ENCODE results near the gene SLC6A2.

SLC6A2 gene

GRCh38 chr16:55672471-55672870 is 16.7 kb downstream of the SLC6A2 start:
- DNase-seq = no peak

- no peak for DNase-seq
Measured at GRCh38 chr16:55678161-55678821, 22.5 kb downstream of the SLC6A2 start.

GRCh38 chr16:55682086-55682485 is 26.3 kb downstream of the SLC6A2 start:
- no peak for DNase-seq

- DNase-seq = no peak
Measured at GRCh38 chr16:55685973-55686372, 30.2 kb downstream of the SLC6A2 start.

- no peak for DNase-seq
Measured at GRCh38 chr16:55686671-55687070, 30.9 kb downstream of the SLC6A2 start.

GRCh38 chr16:55687802-55688201 is 32.0 kb downstream of the SLC6A2 start:
- DNase-seq = no peak

- no peak for DNase-seq
Measured at GRCh38 chr16:55690841-55691240, 35.1 kb downstream of the SLC6A2 start.

GRCh38 chr16:55691771-55692170 is 36.0 kb downstream of the SLC6A2 start:
- DNase-seq = no peak

- no peak for DNase-seq
Measured at GRCh38 chr16:55695595-55695994, 39.8 kb downstream of the SLC6A2 start.

GRCh38 chr16:55697867-55698266 is 42.1 kb downstream of the SLC6A2 start:
- no peak for DNase-seq

- DNase-seq = no peak
Measured at GRCh38 chr16:55698331-55698730, 42.5 kb downstream of the SLC6A2 start.

GRCh38 chr16:55698946-55699345 is 43.2 kb downstream of the SLC6A2 start:
- no peak for DNase-seq

- no peak for DNase-seq
Measured at GRCh38 chr16:55699616-55700015, 43.8 kb downstream of the SLC6A2 start.

GRCh38 chr16:55700067-55700466 is 44.3 kb downstream of the SLC6A2 start:
- no peak for DNase-seq

GRCh38 chr16:55700961-55701360 is 45.2 kb downstream of the SLC6A2 start:
- no peak for DNase-seq

- DNase-seq = peak; percentile 50 to 53
Measured at GRCh38 chr16:55701442-55702319, 45.9 kb downstream of the SLC6A2 start.

GRCh38 chr16:55703003-55704001 is 47.5 kb downstream of the SLC6A2 start:
- no peak for DNase-seq

GRCh38 chr16:55706739-55707384 is 51.1 kb downstream of the SLC6A2 start:
- no peak for DNase-seq

- DNase-seq = no peak
Measured at GRCh38 chr16:55709801-55710200, 54.0 kb downstream of the SLC6A2 start.

- no peak for DNase-seq
Measured at GRCh38 chr16:55710466-55710865, 54.7 kb downstream of the SLC6A2 start.

- DNase-seq = peak; percentile 67 to 70
Measured at GRCh38 chr16:55711959-55712876, 56.4 kb downstream of the SLC6A2 start.
